A549 (cell line): Measurements from ENCODE around the gene USP30.

ENCODE experiments used
- CTCF ChIP-seq: fragments of >200 bp; sonication (Bioruptor Twin); formaldehyde crosslinking; IDR thresholded peaks from 3 replicates; pipeline ENCODE4 v1.5.1; 2016
- MAFK ChIP-seq: fragments of 450-650 bp; IDR thresholded peaks from 2 replicates; pipeline ENCODE4 v1.6.1; 2014; ENCODE audit not compliant: partially characterized antibody
- PHF8 ChIP-seq: fragments of 200-600 bp; sonication (generic); IDR thresholded peaks from 2 replicates; pipeline ENCODE4 v1.6.1; 2016; ENCODE audit warnings: low read depth, mild to moderate bottlenecking, antibody characterized with exemption, moderate library complexity, borderline replicate concordance

GRCh38 chr12:109130297-109131153 is 78.1 kb downstream of the USP30 start:
- TF ChIP-seq PHF8, result no peak
- TF ChIP-seq CTCF, result no peak
- no peak for TF ChIP-seq MAFK
